NCI-H510A treated with DMSO at 0.1 percent for 48 hours (cell line): ENCODE measurements around the gene C13orf42.

Experiments used
- DNase-seq: peaks from one replicate; lab custom pipeline; 2025; lab: John Stamatoyannopoulos, UW

Gene C13orf42

GRCh38 chr13:51065372-51066090 is 45.5 kb downstream of the C13orf42 start:
- no peak for DNase-seq

DNA sequence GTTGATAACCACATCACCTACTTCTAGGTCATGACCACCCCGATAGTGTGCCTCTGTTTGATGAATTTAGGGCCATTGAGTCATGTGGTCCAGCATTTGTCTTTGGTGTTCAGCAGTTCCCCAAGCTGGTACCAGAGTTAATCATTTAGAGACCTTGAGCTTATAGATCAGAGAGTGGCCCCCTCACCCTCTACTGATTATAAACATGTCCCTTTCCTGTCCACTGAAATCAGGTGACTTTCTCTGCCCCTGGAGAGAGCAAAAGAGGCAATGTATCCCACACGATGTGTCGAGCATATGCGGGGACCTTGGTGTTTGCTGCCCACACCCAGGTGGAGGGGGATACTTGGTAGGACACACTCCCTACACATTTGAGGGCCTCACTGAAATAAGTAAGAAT is 46.3 kb downstream of the C13orf42 start:
- DNase-seq, result no peak

GRCh38 chr13:51063909-51064308 is 47.2 kb downstream of the C13orf42 start:
- no peak for DNase-seq

DNA sequence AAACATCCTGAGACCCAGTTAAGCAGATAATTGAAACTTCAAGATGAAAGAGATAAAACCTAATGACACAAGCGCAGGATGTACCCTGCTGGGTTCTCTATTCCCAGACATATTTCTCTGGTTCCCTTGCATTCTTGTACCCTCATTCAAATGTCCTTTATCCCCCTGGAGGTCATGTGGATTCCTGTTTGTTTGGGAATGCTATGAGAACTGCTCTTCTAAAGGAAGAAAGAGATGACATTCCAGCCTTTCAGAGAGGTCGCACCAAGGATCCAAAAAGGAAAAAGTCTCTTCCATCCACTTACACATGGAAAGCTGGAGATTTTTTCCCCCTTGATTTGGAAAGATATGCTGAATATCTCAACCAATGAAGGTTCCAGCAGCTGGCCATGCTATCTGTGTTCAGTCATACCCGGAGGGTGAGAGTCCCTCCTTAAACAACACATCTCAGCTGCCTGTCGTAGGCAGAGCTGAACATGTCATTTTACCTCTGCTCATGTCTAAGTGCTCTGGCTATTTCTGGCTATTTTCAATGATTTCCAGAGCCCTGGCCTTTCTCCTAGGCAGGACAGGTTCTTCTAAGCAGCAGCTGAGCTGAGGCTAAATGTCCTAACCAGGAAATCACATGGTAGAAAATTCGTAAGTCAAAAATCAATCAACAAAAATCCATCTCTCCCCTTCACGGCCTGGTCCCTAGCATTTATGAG is 52.5 kb downstream of the C13orf42 start:
- no peak for DNase-seq

- no peak for DNase-seq
These were observed 53.2 kb downstream of the C13orf42 start for GRCh38 chr13:51057906-51058305.

- no peak for DNase-seq
These were observed 54.1 kb downstream of the C13orf42 start for GRCh38 chr13:51057001-51057400.

DNA sequence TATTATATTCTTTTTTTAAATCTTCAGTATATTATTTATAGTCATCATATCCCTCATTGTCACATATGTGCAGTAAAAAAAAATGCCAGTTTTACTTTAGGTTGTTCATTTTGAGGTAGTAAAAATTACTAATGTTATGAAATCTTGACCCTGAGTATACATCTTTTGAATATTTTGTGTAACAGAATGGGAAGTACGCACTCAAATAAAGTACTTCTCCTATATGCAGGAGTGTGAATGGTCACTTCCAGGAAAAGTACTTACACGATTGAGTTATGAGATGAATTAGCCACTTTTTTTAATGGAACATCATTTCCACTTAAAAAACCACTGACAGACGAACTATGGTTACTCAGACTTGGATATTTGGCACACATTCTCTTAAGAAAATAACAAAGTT is 58.5 kb downstream of the C13orf42 start:
- DNase-seq, result no peak

GRCh38 chr13:51050021-51050830 is 60.8 kb downstream of the C13orf42 start:
- no peak for DNase-seq

- no peak for DNase-seq
These were observed 62.5 kb downstream of the C13orf42 start for GRCh38 chr13:51048616-51049015.

GRCh38 chr13:51048166-51048461 is 63.0 kb downstream of the C13orf42 start:
- no peak for DNase-seq

GRCh38 chr13:51047434-51048165 is 63.5 kb downstream of the C13orf42 start:
- no peak for DNase-seq

DNA sequence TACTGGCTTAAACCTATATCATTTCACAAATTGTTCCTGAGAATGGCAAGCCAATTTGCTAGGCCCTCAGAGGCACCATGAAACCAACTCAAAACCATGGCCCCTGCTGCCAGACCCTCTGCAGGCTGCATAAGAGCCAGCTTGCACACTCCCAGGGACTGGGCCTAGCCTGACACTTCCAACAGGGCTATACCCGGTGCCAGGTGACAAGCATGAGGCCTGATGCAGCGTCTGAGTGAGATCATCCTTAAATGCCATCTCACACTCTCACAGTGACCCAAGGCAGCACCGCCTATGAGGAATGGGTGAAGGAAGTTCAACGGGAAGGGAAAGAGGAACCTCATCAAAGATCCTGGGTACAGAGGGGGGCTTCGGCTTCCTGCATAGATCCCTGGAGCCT is 65.6 kb downstream of the C13orf42 start:
- DNase-seq, result no peak

DNA sequence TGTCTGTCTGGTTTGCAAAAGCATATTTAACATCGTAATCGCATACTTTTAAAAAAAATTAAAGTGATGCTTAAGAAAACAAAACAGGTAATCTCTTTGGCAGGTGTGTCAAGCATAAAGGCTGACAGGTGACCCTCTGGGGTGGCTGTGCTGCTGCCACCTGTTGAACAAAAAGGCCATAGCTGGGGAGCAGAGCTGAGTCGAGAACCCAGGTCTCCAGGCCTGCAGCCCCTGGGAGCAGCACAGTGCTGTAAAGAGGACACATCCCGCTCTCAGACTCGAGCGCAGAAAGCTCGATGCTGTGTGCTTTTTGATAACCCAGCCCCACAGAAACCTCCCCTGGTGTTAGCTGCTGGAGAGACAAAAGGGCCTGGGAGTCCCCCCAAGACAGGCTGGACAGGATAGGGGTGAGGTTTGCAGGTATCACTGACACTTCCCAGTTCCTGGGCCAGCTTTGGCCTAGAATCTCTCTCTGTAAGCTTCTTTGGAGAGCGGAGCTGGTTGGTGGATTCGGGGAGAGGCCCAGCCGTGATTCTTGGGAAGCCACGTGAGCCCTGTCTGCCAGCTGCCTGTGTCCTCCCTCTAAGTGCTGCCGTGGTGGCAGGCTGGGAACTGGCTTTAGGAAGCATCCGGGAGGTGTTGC is 66.9 kb downstream of the C13orf42 start:
- DNase-seq, result peak; percentile 63

GRCh38 chr13:51043310-51043709 is 67.8 kb downstream of the C13orf42 start:
- DNase-seq, result no peak

DNA sequence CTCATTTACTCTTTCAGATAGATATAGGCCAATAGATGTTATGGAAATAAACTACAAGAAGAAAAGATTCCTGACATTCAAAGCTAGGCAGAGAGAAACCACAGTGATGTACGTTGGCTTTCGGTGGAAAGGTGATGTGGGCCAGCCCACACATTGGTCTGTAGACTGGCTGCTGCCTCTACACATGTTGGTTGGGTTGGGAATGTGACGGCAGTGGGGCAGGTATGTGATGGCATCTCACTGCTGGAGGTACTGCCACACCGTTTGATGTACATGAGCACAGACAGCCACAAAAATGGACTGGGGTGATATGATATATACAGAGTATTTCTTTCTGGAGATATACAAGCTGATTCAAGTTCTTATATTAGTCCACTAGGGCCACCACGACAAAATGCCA is 69.4 kb downstream of the C13orf42 start:
- no peak for DNase-seq

GRCh38 chr13:51041126-51041525 is 69.9 kb downstream of the C13orf42 start:
- DNase-seq, result peak; percentile 33

- DNase-seq, result no peak
These were observed 70.6 kb downstream of the C13orf42 start for GRCh38 chr13:51040431-51040830.

- no peak for DNase-seq
These were observed 74.7 kb downstream of the C13orf42 start for GRCh38 chr13:51036418-51036817.

GRCh38 chr13:51035978-51036377 is 75.1 kb downstream of the C13orf42 start:
- no peak for DNase-seq

DNA sequence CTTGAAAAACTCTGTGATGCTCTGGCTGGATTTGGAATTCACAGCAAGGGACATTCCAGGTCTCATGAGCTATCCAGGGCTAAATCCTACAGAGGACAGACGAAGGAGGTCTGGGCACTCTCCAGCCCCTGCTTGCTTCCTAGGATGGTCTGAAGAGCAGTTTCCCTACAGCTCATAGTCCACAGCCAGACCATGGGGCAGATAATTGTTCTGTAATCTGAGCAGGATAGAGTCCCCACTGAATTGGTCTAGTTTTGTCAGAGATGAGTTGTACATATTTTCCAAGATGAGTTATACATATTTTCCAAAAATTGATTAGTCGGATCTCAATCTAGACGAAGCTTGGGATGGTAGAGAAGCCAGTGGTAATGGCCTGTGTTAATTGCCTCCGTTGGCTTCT is 75.6 kb downstream of the C13orf42 start:
- no peak for DNase-seq

DNA sequence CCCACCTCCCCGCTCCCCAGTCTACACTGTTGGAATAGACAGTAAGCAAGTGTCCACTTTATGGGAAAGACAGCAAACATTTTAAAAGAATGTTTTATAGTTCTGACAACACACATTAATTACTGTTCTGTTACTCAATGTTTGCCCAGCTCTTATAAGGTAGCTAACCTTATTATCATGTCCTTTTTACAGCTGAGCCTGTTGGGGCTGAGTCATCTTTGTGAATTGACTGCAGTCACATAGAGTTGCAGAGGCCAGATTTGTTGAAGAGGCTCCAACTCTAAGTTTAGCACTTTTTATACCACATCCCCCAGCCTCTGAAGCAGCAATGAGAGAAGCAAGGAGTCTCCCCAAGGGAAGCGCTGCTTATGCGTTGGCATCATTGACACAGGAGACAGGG is 76.2 kb downstream of the C13orf42 start:
- peak; percentile 66 for DNase-seq
